CD4-positive, alpha-beta T cell treated with Interferon gamma for 1 hour (primary cell): ENCODE results near the gene SIPA1.
"Not testable (repeated sequence)": the region's sequence is repeated elsewhere in the genome, so short reads cannot be mapped to it uniquely, and the experiment has no call there.

Experiments
- DNase-seq: peaks from one replicate; pipeline ENCODE4 v3.0.0-alpha.2; 2020

The SIPA1 gene

GRCh38 chr11:65625628-65626342, 12.1 kb upstream of the SIPA1 start:
- DNase-seq = peak; percentile 71

- DNase-seq = no peak
Observed at GRCh38 chr11:65627202-65627601, 10.7 kb upstream of the SIPA1 start.

- no peak for DNase-seq
Observed at GRCh38 chr11:65629579-65629978, 8.3 kb upstream of the SIPA1 start.

GRCh38 chr11:65630215-65630614, 7.7 kb upstream of the SIPA1 start:
- no peak for DNase-seq

GRCh38 chr11:65633390-65634108, 4.4 kb upstream of the SIPA1 start:
- no peak for DNase-seq

- no peak for DNase-seq
Observed at GRCh38 chr11:65634109-65634436, 3.8 kb upstream of the SIPA1 start.

GRCh38 chr11:65634440-65634839, 3.5 kb upstream of the SIPA1 start:
- DNase-seq = no peak

GRCh38 chr11:65634905-65635731, 2.8 kb upstream of the SIPA1 start:
- DNase-seq = no peak

GRCh38 chr11:65636108-65637031, 1.5 kb upstream of the SIPA1 start:
- no peak for DNase-seq

- DNase-seq = no peak
Observed at GRCh38 chr11:65637032-65637557, 806 bp upstream of the SIPA1 start.

GRCh38 chr11:65639228-65639597, 1.3 kb downstream of the SIPA1 start:
- not testable (repeated sequence) for DNase-seq

GRCh38 chr11:65639623-65640482, 2.0 kb downstream of the SIPA1 start:
- DNase-seq = peak; percentile 95

GRCh38 chr11:65640483-65641296, 2.8 kb downstream of the SIPA1 start:
- peak; percentile 81 for DNase-seq

GRCh38 chr11:65641297-65642013, 3.6 kb downstream of the SIPA1 start:
- DNase-seq = no peak

- peak; percentile 27 for DNase-seq
Observed at GRCh38 chr11:65642014-65642671, 4.2 kb downstream of the SIPA1 start.

GRCh38 chr11:65643971-65644370, 6.1 kb downstream of the SIPA1 start:
- DNase-seq = no peak

GRCh38 chr11:65644837-65645236, 6.9 kb downstream of the SIPA1 start:
- no peak for DNase-seq

GRCh38 chr11:65645710-65646109, 7.8 kb downstream of the SIPA1 start:
- DNase-seq = no peak

- DNase-seq = no peak
Observed at GRCh38 chr11:65646288-65646957, 8.5 kb downstream of the SIPA1 start.
